Measurements from ENCODE around the gene POLR2A.

POLR2A gene

GRCh38 chr17:7502987-7503386, 18.8 kb downstream of the POLR2A start:
- DNase-seq (ENCODE audit: low spot score) = no peak

DNA sequence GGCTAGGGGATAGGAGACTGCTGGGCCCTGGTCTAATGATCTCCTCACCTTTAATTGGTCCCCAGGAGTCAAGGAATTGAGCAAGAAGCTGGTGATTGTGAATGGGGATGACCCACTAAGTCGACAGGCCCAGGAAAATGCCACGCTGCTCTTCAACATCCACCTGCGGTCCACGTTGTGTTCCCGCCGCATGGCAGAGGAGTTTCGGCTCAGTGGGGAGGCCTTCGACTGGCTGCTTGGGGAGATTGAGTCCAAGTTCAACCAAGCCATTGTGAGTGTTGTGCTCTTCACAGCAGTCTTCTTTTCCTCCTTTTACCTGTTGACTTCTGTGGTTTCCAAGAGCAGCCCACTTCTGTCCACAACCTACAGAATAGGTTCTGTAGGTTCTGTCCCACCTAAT, 19.4 kb downstream of the POLR2A start:
- DNase-seq (ENCODE audit: low spot score) = no peak

GRCh38 chr17:7508145-7508544, 24.0 kb downstream of the POLR2A start:
- DNase-seq (ENCODE audit: low spot score) = no peak

DNA sequence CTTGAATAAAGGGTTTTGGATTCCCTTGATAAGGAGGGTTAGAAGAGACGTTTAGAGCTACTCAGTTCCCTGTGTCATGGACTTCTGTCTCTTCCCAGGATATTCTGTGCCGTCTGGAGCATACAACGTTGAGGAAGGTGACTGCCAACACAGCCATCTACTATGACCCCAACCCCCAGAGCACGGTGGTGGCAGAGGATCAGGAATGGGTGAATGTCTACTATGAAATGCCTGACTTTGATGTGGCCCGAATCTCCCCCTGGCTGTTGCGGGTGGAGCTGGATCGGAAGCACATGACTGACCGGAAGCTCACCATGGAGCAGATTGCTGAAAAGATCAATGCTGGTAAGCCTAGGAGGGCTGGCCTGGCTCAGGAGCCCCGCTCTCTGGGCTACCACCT, 24.7 kb downstream of the POLR2A start:
- no peak for DNase-seq (ENCODE audit: low spot score)

DNA sequence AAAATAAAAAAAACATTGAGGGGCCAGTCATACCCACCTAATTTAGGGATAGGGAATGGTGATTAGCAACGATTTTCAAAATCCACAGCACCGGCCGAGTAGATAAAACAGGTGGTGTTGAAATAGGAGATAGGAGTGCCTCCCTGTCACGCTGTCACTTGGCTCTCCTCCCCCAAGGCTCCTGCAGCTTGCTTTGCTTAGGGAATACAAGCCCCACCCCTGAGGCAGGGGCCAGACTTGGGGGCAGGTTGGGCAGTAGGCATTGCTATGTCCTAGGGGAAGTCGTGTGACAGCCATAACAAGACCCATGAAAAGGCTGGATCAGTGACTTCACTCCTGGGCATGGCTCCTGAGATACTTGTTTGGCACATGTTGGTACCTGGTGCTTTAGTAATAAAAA, 25.8 kb downstream of the POLR2A start:
- no peak for DNase-seq (ENCODE audit: low spot score)

DNA sequence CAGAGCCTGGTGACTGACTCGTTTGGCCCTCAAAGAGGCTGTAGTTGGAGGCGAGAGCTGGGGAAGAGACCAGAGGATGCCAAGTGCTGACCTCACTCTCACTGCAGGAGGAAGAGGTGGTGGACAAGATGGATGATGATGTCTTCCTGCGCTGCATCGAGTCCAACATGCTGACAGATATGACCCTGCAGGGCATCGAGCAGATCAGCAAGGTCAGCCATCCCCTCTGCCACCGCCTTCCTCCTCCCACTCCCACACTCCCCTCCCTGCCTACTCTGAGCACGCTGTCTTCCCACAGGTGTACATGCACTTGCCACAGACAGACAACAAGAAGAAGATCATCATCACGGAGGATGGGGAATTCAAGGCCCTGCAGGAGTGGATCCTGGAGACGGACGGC, 26.9 kb downstream of the POLR2A start:
- DNase-seq (ENCODE audit: low spot score) = no peak

DNA sequence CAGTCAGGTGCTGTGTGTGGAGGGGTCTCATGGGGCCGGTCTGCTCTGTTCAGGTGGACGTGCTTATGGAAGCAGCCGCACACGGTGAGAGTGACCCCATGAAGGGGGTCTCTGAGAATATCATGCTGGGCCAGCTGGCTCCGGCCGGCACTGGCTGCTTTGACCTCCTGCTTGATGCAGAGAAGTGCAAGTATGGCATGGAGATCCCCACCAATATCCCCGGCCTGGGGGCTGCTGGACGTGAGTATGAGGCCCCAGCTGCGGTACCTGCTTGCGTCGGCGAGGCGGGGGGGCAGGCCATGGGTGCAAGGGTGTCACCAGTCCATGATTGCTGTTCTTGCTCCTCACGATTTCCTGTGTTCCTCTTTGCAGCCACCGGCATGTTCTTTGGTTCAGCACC, 27.9 kb downstream of the POLR2A start:
- DNase-seq (ENCODE audit: low spot score) = no peak

DNA sequence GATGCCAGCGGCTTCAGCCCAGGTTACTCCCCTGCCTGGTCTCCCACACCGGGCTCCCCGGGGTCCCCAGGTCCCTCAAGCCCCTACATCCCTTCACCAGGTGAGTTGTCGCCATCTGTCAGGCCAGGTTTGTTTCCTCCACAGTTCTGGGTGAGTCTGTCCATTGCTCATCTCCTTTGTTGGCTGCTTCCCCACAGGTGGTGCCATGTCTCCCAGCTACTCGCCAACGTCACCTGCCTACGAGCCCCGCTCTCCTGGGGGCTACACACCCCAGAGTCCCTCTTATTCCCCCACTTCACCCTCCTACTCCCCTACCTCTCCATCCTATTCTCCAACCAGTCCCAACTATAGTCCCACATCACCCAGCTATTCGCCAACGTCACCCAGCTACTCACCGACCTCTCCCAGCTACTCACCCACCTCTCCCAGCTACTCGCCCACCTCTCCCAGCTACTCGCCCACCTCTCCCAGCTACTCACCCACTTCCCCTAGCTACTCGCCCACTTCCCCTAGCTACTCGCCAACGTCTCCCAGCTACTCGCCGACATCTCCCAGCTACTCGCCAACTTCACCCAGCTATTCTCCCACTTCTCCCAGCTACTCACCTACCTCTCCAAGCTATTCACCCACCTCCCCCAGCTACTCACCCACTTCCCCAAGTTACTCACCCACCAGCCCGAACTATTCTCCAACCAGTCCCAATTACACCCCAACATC, 28.8 kb downstream of the POLR2A start:
- no peak for DNase-seq (ENCODE audit: low spot score)

- no peak for DNase-seq (ENCODE audit: low spot score)
Observed at GRCh38 chr17:7513850-7514419, 29.8 kb downstream of the POLR2A start.

- DNase-seq (ENCODE audit: low spot score) = no peak
Observed at GRCh38 chr17:7515911-7516610, 31.9 kb downstream of the POLR2A start.

DNA sequence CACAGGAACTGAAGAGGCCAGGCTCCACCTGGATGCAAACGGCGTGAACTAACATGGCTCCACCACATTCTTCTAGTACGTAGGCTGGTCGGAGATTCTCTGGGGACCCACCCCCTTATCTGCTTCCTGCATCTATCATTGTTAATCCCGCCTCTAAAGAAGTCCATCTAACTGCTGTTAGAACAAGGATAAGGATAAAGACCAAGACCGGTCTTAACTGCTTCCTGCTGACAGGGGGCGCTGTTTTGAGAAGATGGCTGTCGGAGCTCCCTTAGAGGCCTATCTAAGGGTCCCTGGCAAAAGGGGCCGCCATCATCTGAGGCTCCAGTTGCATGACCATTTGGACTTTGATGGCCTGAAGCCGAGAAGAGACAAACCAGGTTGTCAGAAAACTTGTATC, 38.9 kb downstream of the POLR2A start:
- DNase-seq (ENCODE audit: low spot score) = no peak

DNA sequence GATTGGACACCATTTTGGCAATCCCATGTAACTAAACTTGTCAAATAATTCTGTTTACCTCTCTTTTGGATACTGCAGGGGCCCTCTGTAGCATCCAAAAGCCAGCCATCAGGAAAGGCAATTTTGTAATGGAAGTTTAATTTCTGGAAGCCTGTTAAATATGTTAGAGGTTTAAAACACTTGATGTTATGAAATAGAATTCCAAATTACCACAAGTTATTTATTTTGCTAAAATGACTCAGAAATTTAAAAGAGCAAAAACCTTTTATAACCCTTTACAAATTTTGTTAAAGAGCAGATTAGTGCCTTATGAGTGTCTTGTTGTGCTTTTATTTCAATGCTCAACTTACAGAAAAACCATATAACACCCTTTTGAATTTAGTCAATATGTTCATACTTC, 44.7 kb downstream of the POLR2A start:
- DNase-seq (ENCODE audit: low spot score) = no peak

- DNase-seq (ENCODE audit: low spot score) = no peak
Observed at GRCh38 chr17:7530023-7530900, 46.1 kb downstream of the POLR2A start.

GRCh38 chr17:7538050-7538449, 53.9 kb downstream of the POLR2A start:
- DNase-seq (ENCODE audit: low spot score) = no peak

DNA sequence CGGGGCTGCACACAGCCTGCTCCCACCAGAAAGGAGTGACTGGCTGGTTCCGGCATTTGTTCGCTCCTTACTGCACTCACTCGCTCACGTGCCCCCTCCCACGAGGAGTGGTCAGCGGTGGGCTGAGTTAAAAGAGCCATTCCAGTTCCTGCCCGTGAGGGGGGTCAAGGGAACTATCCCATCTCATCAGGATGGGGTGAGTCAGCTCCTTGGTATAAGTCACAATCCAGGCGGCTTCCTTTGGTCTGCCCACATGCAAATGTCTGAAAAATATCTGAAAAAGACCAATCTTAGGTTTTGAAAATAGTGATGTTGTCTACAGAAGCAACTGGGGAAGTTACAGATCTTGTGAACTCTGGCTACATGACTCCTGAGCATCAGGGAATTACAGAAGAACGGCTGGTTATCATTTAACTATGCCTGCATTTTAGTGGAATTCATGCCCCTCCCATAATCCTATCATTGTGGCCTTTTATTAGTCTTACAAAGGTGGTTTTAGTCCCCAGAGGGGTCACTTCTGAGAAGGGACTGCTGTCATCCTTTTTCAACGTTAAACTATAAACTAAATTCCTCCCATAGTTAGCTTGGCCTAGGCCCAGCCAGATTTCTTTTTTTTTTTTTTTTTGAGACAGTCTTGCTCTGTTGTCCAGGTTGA, 54.9 kb downstream of the POLR2A start:
- no peak for DNase-seq (ENCODE audit: low spot score)

GRCh38 chr17:7541074-7541621, 57.0 kb downstream of the POLR2A start:
- DNase-seq (ENCODE audit: low spot score) = no peak

DNA sequence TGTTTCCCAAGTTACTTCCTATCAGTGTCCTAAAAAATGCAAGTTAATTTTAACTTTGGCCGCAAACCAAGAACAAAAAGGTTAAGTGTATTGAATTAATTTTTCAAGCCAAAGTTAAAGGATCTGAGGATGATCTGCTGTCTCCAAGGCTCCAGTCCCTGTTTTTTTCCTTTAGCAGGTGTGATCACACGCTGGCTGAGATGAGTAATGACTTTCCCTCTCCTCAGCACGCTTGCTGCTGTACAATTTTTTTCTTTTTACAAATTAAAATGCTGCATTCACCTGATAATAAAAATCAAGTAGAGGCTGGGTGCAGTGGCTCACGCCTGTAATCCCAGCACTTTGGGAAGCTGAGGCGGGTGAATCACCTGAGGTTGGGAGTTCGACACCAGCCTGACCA, 60.7 kb downstream of the POLR2A start:
- DNase-seq (ENCODE audit: low spot score) = no peak

- DNase-seq (ENCODE audit: low spot score) = peak; percentile 59
Observed at GRCh38 chr17:7548585-7549400, 64.6 kb downstream of the POLR2A start, which contains the start of gene TNFSF12. TSS of gene TNFSF12 (plus strand) at chr17:7549058. CDS start at chr17:7549154, 96 bp downstream.
